AG09309 (cell line): Measurements from ENCODE around the gene CTRL.
A peak's percentile ranks its signal among the peaks of the same experiment; 100 is the strongest.
"Not testable (repeated sequence)": the region's sequence is repeated elsewhere in the genome, so short reads cannot be mapped to it uniquely, and the experiment has no call there.

Experiments used
- DNase-seq: peaks from one replicate; pipeline ENCODE4 v3.0.0-alpha.2; 2010; ENCODE audit warnings: low read depth
- H3K4me3 ChIP-seq: 2 replicates; pipeline ENCODE4 v1.5.1; 2011; ENCODE audit warnings: mild to moderate bottlenecking, low read depth, low read length, moderate library complexity; ENCODE audit not compliant: control insufficient read depth
- CTCF ChIP-seq: IDR thresholded peaks from 2 replicates; pipeline ENCODE4 v1.5.1; 2011; ENCODE audit warnings: mild to moderate bottlenecking, low read depth, low read length, inconsistent platforms; ENCODE audit not compliant: insufficient read depth, control insufficient read depth; ENCODE audit errors: missing control alignments

The CTRL gene

GRCh38 chr16:67931712-67932461, at the start of gene CTRL:
TSS of gene CTRL (minus strand) at chr16:67931862. CDS start at chr16:67931852, 10 bp downstream.
- no peak for DNase-seq
- peak; percentile 12 for TF ChIP-seq CTCF

GRCh38 chr16:67979955-67980678, 48.5 kb upstream of the CTRL start, which contains the start of gene DPEP3:
TSS of gene DPEP3 (minus strand) at chr16:67980499. CDS start at chr16:67980380, 119 bp downstream.
- TF ChIP-seq CTCF, result peak; percentile 5
- no peak for DNase-seq
- no peak within 1 kb of the TSS for H3K4me3 ChIP-seq

More at GRCh38 chr16:67931712-67932461, at the start of gene CTRL:
- no peak within 1 kb of the TSS for H3K4me3 ChIP-seq

- no peak for DNase-seq
- H3K4me3 ChIP-seq, result no peak overlapping the region
- no peak for TF ChIP-seq CTCF
These were observed 46.0 kb upstream of the CTRL start for GRCh38 chr16:67977469-67978227.

- no peak for DNase-seq
- no peak overlapping the region for H3K4me3 ChIP-seq
- TF ChIP-seq CTCF, result no peak
These were observed 45.3 kb upstream of the CTRL start for GRCh38 chr16:67977005-67977404.

GRCh38 chr16:67976205-67976604, 44.5 kb upstream of the CTRL start:
- no peak for TF ChIP-seq CTCF
- DNase-seq, result no peak
- H3K4me3 ChIP-seq, result no peak overlapping the region

GRCh38 chr16:67975321-67976105, 43.9 kb upstream of the CTRL start:
- no peak overlapping the region for H3K4me3 ChIP-seq
- no peak for DNase-seq
- no peak for TF ChIP-seq CTCF

GRCh38 chr16:67972285-67972684, 40.6 kb upstream of the CTRL start:
- H3K4me3 ChIP-seq, DNase-seq: not testable (repeated sequence)
